Measurements from ENCODE around the gene CDC45.

The CDC45 gene

DNA sequence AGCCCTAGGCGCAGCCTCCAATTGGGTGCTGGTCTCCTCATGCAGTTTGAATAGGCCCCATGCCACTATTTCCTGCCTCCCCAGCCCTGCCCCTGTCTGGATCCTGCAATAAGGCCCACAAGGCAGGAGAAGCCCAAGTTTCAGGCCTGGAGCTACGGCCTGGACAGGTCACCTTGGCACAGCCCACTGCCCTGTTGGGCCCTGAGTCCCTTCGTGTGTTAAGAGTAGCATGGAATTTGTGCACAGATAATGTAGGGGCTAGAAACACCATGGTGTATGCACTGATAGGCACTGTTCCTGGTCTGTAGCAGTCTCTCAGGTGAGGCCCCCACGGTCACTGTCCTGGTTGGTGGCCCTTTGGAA lies 20.1 kb downstream of the CDC45 start:
- TF ChIP-seq, protein P1, sequence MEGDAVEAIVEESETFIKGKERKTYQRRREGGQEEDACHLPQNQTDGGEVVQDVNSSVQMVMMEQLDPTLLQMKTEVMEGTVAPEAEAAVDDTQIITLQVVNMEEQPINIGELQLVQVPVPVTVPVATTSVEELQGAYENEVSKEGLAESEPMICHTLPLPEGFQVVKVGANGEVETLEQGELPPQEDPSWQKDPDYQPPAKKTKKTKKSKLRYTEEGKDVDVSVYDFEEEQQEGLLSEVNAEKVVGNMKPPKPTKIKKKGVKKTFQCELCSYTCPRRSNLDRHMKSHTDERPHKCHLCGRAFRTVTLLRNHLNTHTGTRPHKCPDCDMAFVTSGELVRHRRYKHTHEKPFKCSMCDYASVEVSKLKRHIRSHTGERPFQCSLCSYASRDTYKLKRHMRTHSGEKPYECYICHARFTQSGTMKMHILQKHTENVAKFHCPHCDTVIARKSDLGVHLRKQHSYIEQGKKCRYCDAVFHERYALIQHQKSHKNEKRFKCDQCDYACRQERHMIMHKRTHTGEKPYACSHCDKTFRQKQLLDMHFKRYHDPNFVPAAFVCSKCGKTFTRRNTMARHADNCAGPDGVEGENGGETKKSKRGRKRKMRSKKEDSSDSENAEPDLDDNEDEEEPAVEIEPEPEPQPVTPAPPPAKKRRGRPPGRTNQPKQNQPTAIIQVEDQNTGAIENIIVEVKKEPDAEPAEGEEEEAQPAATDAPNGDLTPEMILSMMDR (IDR thresholded peaks at IDR 0.05; ENCODE audit: low read length, missing control alignments): no peak
- DNase-seq (ENCODE audit: low read depth): no peak

DNA sequence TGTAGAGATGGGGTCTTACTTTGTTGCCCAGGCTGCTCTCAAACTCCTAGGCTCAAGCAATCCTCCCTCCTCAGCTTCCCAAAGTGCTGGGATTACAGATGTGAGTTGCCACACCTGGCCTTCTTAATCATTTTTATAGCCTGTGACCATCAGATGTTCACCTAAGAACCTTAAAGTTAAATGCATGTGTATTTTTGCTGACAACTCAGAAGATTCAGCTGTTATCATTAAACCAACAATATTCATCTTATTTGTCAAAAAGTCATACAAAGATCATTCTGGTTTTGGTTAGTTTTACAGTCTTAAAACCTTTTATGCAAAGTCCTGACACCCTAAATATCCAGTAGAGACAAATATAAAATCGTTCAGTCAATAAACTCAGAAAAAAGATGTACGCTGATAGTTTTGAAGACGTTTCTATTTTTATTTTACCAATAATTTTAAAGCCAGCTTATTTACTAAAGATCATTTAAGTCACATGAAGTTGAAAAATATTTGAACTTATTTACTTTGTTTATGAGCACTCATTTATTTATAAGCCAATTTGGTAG lies 22.3 kb downstream of the CDC45 start:
- no peak for DNase-seq (ENCODE audit: low read depth)
- TF ChIP-seq, protein P1 (IDR thresholded peaks at IDR 0.05; ENCODE audit: low read length, missing control alignments): no peak
- H3K4me3 ChIP-seq (replicated peaks; ENCODE audit: low read depth, low read length): no peak overlapping the region

More for the DNA sequence above, 20.1 kb downstream of the CDC45 start:
- no peak overlapping the region for H3K4me3 ChIP-seq (replicated peaks; ENCODE audit: low read depth, low read length)

DNA sequence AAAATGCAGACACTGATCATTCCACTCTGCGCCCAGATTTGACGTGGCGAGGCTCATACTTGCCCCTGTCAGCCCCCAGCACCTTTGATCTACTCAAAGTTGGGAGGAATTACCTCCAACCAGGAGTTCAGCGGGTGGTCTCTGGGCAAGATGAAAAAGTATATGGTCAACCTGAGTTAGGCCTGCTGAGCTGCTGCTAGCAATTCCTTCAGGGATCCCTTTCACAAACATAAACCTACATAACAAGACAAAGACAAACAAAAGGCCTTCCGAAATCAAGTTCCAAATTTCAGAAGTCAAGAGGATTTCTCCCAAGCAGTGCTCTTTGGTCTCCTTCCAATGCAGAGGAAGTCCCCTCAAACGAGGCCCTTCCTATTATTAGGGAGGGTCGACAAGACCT lies 23.6 kb downstream of the CDC45 start:
- H3K4me3 ChIP-seq (replicated peaks; ENCODE audit: low read depth, low read length): no peak overlapping the region
- no peak for DNase-seq (ENCODE audit: low read depth)
- TF ChIP-seq, protein P1 (IDR thresholded peaks at IDR 0.05; ENCODE audit: low read length, missing control alignments): no peak

DNA sequence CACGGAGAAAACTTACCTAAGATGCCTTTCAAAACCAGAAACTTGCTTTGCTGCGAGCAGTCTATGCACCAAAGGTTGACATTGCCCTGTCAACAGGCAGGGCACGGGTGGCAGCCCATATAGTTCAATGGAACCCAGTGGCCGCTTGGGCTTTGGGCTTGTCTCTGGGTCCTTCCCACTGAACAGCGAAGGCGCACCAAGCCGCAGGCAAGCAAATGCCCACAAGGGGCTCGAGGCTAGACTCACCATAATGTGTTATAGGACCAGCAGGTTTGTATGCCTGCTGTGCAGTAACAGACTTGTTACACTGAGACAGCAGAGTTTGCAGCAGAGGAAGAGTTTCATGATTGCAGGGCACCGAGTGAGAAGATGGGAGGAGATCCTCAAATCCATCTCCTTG lies 24.1 kb downstream of the CDC45 start:
- no peak for DNase-seq (ENCODE audit: low read depth)
- TF ChIP-seq, protein P1 (IDR thresholded peaks at IDR 0.05; ENCODE audit: low read length, missing control alignments): no peak
- no peak overlapping the region for H3K4me3 ChIP-seq (replicated peaks; ENCODE audit: low read depth, low read length)

DNA sequence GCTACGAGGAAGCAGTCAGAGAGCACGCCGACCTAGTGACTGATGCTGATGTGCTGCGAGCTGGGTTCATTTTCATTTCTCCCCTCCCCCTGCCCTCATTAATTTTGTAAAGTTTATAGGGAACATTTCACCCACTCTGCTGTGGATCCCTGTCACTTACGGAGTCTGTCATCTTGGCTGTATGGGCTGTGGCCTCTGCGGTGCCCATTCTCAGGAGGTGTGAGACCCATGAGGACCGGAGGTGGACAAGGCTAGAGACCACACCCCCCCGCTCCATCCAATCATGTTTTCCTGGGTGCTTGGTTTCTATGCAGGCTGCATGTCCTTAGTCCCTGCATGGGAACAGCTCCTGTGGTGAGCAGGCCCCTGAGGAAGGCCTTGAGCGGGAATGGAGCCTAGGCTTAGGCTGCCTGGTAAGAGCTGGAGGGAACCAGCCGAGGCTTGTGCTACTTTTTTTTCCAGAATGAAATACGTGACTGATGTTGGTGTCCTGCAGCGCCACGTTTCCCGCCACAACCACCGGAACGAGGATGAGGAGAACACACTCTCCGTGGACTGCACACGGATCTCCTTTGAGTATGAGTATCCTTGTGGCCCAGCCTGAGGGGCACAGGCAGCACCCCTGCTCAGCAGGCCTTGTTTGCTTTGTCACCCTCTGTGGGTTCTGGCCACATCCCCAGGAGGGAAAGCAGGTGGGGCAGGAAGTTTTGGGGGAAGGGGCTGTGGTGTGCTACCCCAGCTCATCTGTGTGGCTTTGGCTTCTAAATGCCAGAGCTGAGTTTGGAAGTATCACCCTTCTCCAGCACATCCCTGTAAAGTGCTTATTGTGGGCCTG lies 25.4 kb downstream of the CDC45 start:
- H3K4me3 ChIP-seq (replicated peaks; ENCODE audit: low read depth, low read length): no peak overlapping the region
- DNase-seq (ENCODE audit: low read depth): no peak
- TF ChIP-seq, protein P1 (IDR thresholded peaks at IDR 0.05; ENCODE audit: low read length, missing control alignments): no peak

DNA sequence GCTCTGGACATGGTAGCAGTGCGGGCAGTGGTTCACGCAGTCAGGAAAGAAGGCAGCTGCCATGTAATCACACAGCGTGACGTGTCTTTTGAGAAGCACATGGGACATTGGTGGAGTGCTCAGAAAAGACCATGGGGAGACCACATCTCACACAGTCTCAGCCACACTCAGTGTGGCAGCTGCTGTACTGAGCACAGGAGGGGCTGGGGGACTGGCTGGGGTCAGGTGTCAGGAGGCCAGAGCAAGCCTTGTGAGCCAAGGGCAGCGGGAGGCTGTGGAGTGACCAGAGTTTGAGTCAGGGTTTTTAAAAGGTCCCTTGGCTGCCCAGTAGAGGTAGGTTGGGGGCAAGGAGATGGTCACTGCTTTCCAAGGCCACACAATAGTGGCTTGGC lies 26.0 kb downstream of the CDC45 start:
- TF ChIP-seq, protein P1 (IDR thresholded peaks at IDR 0.05; ENCODE audit: low read length, missing control alignments): no peak
- no peak for DNase-seq (ENCODE audit: low read depth)
- no peak overlapping the region for H3K4me3 ChIP-seq (replicated peaks; ENCODE audit: low read depth, low read length)

DNA sequence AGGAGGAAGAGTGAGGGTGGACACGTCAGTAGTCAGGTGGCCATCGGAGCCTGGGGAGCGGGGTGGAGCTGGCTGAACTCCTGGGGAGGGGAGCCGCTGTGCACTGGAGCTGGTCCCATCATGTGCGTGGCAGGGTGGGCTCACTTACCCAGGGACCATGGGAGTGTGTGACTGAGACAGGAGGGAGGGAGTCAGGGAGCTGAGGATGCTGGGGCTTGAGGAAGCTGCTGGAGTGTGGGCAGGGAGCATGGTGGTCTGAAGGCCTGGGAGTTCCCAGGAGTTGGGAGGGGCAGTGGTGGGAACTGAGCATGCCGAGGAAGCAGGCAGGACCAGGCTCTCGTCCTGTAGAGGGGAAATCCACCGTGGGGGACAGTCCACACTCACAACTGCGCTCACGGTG lies 26.5 kb downstream of the CDC45 start:
- no peak overlapping the region for H3K4me3 ChIP-seq (replicated peaks; ENCODE audit: low read depth, low read length)
- TF ChIP-seq, protein P1 (IDR thresholded peaks at IDR 0.05; ENCODE audit: low read length, missing control alignments): no peak

More for the DNA sequence above, 26.5 kb downstream of the CDC45 start:
- no peak for DNase-seq (ENCODE audit: low read depth)

Measured in fibroblast of pulmonary artery (primary cell).